ENCODE data around the gene VPS29.
"Not testable (repeated sequence)": the region's sequence is repeated elsewhere in the genome, so short reads cannot be mapped to it uniquely, and the experiment has no call there.

The VPS29 gene

GRCh38 chr12:110520876-110521712 lies 19.2 kb upstream of the VPS29 start:
- DNase-seq: not testable (repeated sequence)

GRCh38 chr12:110518014-110518413 lies 16.1 kb upstream of the VPS29 start:
- DNase-seq: not testable (repeated sequence)

GRCh38 chr12:110516995-110517394 lies 15.1 kb upstream of the VPS29 start:
- DNase-seq: no peak

- no peak for DNase-seq
These were observed 12.5 kb upstream of the VPS29 start for GRCh38 chr12:110514363-110514762.

- DNase-seq: no peak
These were observed 11.9 kb upstream of the VPS29 start for GRCh38 chr12:110513842-110514241.

GRCh38 chr12:110508071-110508586 lies 6.2 kb upstream of the VPS29 start:
- no peak for DNase-seq

GRCh38 chr12:110505332-110505731 lies 3.4 kb upstream of the VPS29 start:
- no peak for DNase-seq

GRCh38 chr12:110503432-110503831 lies 1.5 kb upstream of the VPS29 start:
- DNase-seq: no peak

- DNase-seq: peak; percentile 40
These were observed 536 bp downstream of the VPS29 start for GRCh38 chr12:110501399-110501751.

GRCh38 chr12:110498984-110499706 lies 2.8 kb downstream of the VPS29 start:
- DNase-seq: no peak

GRCh38 chr12:110475426-110475825 lies 26.5 kb downstream of the VPS29 start:
- DNase-seq: no peak

- DNase-seq: peak; percentile 99
These were observed 33.5 kb downstream of the VPS29 start, which contains the start of the genes FAM216A and GPN3 for GRCh38 chr12:110468214-110469048. TSS of gene FAM216A (plus strand) at chr12:110468845. CDS start at chr12:110468876, 31 bp downstream. TSS of gene GPN3 (minus strand) at chr12:110468257. CDS start at chr12:110468203, 54 bp downstream.

GRCh38 chr12:110467847-110468213 lies 34.1 kb downstream of the VPS29 start:
- no peak for DNase-seq

- no peak for DNase-seq
These were observed 35.1 kb downstream of the VPS29 start for GRCh38 chr12:110466791-110467190.

- DNase-seq: not testable (repeated sequence)
These were observed 36.1 kb downstream of the VPS29 start for GRCh38 chr12:110465765-110466164.

- no peak for DNase-seq
These were observed 36.9 kb downstream of the VPS29 start for GRCh38 chr12:110465024-110465423.

- not testable (repeated sequence) for DNase-seq
These were observed 40.7 kb downstream of the VPS29 start for GRCh38 chr12:110461189-110461588.

- DNase-seq: no peak
These were observed 43.2 kb downstream of the VPS29 start for GRCh38 chr12:110458756-110459155.

- DNase-seq: no peak
These were observed 48.2 kb downstream of the VPS29 start for GRCh38 chr12:110453569-110454296.

GRCh38 chr12:110451263-110451662 lies 50.6 kb downstream of the VPS29 start:
- no peak for DNase-seq

- peak; percentile 97 for DNase-seq
These were observed 52.0 kb downstream of the VPS29 start, which contains the start of gene ARPC3 for GRCh38 chr12:110449799-110450497. TSS of gene ARPC3 (minus strand) at chr12:110450337. CDS start at chr12:110450260, 77 bp downstream.

Data from NCI-H774 (cell line).